HL-60 (cell line): Measurements from ENCODE around the gene PSMA7.

Source experiments
- GABPA ChIP-seq: IDR thresholded peaks from 2 replicates; pipeline ENCODE4 v1.6.1; 2012; ENCODE audit warnings: low read depth
- POLR2AphosphoS5 ChIP-seq: IDR thresholded peaks from 2 replicates; pipeline ENCODE4 v1.6.1; 2012; ENCODE audit warnings: low read depth
- SPI1 ChIP-seq: IDR thresholded peaks from 2 replicates; pipeline ENCODE4 v1.6.1; 2012; ENCODE audit warnings: low read depth, mild to moderate bottlenecking, borderline replicate concordance
- TF ChIP-seq, protein P1 (sequence below): IDR thresholded peaks from one replicate; pipeline ENCODE4 v1.5.1; 2011; ENCODE audit warnings: low read length, control low read depth, inconsistent platforms; ENCODE audit not compliant: insufficient read depth
- TF ChIP-seq, protein P2 (sequence below): IDR thresholded peaks from 2 replicates; pipeline ENCODE4 v1.6.1; 2012; ENCODE audit warnings: low read depth; ENCODE audit not compliant: insufficient replicate concordance

DNA sequence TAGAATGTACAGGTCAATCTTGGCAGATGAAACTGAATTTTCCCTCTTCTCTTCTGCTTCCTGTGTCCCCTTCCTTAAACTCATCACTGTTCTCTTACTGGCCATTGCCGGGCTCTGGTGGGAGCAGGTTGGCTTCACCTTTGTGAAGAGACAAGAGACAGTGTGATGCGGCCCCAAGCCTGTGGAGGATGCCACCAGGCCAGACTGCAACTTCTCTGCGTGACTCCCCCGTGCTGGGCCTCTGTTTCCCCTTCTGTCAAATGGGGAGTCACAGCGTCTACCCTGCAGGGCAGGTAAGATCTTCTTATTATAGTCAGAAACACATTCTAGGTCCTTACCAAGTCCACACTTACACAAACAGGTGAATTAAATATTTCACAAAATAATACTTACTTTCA lies 22.8 kb downstream of the PSMA7 start:
- TF ChIP-seq, protein P1, sequence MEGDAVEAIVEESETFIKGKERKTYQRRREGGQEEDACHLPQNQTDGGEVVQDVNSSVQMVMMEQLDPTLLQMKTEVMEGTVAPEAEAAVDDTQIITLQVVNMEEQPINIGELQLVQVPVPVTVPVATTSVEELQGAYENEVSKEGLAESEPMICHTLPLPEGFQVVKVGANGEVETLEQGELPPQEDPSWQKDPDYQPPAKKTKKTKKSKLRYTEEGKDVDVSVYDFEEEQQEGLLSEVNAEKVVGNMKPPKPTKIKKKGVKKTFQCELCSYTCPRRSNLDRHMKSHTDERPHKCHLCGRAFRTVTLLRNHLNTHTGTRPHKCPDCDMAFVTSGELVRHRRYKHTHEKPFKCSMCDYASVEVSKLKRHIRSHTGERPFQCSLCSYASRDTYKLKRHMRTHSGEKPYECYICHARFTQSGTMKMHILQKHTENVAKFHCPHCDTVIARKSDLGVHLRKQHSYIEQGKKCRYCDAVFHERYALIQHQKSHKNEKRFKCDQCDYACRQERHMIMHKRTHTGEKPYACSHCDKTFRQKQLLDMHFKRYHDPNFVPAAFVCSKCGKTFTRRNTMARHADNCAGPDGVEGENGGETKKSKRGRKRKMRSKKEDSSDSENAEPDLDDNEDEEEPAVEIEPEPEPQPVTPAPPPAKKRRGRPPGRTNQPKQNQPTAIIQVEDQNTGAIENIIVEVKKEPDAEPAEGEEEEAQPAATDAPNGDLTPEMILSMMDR, result no peak
- no peak for TF ChIP-seq SPI1
- TF ChIP-seq GABPA, result no peak
- TF ChIP-seq POLR2AphosphoS5, result no peak
- TF ChIP-seq, protein P2, sequence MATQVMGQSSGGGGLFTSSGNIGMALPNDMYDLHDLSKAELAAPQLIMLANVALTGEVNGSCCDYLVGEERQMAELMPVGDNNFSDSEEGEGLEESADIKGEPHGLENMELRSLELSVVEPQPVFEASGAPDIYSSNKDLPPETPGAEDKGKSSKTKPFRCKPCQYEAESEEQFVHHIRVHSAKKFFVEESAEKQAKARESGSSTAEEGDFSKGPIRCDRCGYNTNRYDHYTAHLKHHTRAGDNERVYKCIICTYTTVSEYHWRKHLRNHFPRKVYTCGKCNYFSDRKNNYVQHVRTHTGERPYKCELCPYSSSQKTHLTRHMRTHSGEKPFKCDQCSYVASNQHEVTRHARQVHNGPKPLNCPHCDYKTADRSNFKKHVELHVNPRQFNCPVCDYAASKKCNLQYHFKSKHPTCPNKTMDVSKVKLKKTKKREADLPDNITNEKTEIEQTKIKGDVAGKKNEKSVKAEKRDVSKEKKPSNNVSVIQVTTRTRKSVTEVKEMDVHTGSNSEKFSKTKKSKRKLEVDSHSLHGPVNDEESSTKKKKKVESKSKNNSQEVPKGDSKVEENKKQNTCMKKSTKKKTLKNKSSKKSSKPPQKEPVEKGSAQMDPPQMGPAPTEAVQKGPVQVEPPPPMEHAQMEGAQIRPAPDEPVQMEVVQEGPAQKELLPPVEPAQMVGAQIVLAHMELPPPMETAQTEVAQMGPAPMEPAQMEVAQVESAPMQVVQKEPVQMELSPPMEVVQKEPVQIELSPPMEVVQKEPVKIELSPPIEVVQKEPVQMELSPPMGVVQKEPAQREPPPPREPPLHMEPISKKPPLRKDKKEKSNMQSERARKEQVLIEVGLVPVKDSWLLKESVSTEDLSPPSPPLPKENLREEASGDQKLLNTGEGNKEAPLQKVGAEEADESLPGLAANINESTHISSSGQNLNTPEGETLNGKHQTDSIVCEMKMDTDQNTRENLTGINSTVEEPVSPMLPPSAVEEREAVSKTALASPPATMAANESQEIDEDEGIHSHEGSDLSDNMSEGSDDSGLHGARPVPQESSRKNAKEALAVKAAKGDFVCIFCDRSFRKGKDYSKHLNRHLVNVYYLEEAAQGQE, result no peak
